ENCODE results near the gene IGFL4.
"Not testable (repeated sequence)": the region's sequence is repeated elsewhere in the genome, so short reads cannot be mapped to it uniquely, and the experiment has no call there.

The IGFL4 gene

DNA sequence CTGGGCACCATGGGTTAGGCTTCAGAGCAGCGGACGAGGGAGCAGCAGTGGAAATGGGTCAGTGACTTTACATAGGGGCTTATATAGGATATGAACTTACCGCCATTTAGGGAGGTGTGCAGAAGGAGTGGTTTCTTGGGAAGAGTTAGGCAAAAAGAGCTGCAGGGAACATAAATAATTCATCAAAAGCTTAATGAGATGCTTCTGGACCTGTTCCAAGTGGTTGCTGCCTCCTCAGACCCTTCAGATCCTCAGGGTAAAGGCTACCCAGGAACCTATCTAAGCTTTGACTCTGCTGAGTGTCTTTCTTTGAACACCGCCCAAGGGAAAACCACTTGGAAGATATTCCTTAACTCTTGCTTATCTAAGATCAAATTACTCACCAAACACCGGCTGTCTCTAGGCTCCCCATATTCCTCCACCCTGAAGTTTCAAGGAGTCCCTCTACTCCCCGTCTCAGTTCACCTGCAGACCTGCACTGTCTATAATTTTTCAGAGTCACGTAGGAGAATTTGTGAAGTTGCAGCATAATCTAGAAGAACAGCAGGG, at the start of gene IGFL4:
TSS of gene IGFL4 (minus strand) at position 51 of the 549 bp plus-strand sequence. CDS start at position 11, 40 bp downstream.
- DNase-seq, result no peak

DNA sequence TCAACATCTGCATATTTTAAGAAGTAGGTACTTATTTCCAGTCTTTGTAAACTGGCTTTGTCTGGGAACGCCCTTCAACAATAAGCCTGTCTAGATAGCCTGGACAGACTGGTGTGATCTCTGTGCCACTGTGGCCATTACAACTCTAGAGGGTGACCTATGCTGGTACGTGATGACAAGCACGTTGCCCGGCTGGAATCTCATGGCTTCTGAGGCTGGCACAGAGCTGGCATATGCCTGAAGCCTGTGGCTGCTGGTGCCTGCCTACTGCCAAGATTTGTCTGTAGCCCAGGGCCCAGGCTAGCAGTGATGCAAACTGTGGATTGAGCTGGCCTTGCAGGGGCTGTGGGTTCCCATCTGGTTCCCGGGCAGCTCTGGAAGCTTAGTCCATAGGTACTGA, 49.6 kb upstream of the IGFL4 start:
- no peak for DNase-seq

DNA sequence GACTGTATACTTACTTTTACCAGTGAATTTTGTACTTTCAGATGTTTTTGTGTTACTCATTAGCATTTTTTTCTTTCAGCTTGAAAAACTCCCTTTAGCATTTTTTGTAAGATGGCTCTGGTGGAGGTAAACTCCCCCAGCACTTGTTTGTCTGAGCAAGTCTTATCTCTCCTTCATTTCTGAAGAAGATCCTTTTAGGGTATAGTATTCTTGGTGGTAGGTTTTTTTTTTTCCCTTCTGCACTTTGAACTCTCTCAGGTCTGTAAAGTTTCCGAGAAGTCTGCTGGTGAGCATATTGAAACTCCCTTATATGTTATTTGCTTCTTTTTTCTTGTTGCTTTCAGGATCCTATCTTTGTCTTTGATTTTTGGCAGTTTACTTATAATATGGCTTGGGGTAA, 48.6 kb upstream of the IGFL4 start:
- no peak for DNase-seq

DNA sequence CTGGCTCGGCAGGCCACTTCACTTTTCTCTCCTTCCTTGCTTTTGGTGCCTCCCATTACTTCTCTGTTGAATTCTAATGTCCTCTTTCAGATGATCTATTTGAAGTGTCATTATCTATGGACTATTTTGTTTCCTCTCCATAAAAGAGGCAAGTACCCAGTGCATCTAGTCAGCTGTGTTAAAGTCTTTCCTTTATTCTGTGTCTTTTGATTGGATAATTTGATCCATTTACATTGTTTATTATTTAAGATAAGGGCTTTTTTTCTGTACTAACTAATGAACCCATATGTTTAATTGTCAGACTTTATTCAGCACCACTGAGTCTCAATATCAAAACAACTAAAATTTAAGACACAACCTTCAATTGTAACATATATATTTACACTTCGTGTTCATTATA, 47.3 kb upstream of the IGFL4 start:
- DNase-seq, result no peak

DNA sequence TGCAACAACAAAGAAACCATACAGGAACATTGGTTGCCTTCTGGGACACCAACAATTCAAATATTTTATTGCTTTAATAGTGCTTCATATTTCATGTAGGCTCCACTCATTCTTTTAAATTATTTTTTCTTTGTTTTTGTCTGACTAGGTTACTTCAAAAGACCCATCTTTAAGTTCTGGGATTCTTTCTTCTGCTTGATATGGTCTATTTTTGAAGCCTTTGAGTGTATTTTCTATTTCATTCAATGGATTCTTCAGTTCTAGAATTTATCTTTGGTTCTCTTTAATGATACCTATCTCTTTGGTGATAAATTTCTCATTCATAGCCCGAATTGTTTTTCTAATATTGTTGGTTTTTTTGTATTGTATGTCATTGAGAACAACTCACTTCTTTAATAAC, 45.1 kb upstream of the IGFL4 start:
- DNase-seq, result no peak

DNA sequence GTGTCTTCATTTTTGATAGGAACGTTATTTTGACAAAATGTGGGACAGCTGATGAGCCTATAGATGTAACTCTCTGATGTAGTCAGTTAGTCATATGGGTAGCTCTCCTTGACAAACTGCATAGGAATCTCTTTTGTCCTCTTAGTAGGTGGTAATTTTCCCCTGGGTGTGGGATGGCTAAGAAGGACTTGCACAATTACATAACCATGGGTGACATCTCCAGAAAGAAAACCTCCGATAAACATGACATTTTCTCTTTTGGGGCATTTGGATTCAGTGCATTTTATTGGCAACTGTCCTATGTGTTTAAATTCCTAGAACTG, 41.9 kb upstream of the IGFL4 start:
- DNase-seq, result no peak

DNA sequence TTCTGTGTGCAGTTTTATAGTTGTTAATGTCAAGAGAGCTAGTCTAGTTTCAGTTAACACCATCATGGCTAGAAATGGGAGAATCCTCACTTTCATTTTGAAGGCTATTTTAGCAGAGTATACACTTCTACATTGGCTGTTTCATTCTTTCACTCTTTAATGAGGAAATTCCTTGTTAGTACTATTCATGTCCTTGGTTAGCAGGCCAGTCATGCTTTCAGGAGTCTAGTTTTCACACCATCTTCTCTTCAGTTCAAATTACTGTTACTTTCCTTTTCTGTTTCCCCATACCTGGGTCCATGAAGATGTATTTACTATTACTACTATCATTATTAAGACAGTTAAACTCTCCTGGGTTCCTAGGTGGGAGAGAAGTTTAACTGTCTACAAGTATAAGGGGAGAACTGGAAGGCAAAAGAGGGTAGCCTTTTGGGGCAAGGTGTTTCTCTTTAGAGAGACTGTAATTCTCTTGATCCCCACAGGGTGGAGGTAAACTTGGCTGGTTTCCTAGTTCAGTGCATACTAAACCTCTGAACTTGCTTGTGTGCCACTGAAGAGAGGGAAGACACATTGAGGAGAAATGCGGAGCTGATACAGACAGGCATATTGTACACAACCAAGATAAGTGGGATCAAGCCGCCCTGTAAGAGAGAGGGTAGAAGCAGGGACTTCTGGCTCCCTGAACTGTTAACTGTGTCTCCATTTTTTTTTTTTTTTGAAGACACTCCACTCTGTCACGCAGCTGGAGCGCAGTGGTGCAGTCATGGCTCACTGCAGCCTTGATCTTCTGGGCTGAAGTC, 41.3 kb upstream of the IGFL4 start:
- DNase-seq, result peak in 1 of 2 donors; percentile 10

DNA sequence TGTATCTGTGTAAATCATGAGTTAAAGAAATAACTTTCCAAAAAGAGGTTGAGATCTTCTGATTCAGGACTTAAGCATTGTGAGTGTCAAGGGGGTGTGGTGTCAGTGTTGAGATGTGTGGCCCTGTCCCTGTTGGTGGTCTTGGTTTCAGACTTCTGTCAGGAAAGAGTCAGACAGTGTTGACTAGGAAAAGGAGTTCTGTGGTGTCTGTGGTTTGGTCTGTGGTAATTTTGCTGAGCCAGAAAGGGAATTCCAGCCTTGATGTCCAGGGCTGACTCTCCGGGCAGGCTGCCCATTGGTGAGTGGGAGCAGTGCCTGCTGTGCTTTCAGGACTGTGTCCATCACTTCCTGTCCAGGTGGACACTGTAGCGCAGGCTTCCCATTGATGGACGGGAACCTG, 39.8 kb upstream of the IGFL4 start:
- DNase-seq, result no peak

DNA sequence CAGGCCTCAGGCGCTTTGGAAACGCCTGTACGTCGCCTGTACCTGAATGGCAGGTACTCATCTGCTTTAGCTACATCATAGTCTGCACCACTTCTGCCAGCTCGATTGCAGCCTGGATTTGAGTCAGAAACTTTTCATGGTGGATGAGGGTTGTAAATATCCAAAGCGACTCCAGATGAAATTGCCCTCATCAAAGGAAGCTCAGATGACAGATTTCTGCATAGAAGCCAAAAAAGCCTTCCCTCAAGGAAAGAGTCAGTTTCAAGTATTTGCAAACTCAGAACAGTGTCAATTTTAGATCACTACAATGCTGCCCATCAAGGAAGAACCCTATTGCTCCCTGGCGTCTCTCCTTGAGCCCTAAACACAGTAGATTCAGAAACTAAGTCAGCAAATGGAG, 38.8 kb upstream of the IGFL4 start:
- DNase-seq, result no peak

DNA sequence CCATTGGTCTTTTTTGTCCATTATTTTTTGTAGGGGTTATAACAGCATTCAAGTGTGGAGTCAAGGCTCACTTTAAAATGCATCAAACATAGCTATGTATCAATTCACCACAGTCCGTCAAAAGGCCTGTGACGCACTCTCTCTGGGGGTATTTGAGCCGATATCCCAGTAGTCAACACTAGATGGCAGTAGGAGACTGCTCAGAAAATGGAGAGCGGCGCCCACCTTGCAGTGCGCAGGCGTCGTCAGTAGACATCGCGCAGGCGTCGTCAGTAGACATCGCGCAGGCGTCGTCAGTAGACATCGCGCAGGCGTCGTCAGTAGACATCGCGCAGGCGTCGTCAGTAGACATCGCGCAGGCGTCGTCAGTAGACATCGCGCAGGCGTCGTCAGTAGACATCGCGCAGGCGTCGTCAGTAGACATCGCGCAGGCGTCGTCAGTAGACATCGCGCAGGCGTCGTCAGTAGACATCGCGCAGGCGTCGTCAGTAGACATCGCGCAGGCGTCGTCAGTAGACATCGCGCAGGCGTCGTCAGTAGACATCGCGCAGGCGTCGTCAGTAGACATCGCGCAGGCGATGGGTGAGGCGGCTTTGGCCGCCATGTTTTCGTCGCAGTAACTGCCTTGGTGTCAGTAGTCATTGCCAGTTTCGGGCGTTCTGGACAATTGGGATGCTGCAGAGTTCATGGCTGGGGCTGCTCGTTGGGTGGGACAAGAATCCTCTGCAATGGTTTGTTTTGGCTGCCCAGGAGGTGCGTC, 38.0 kb upstream of the IGFL4 start:
- DNase-seq, result not testable (repeated sequence)

DNA sequence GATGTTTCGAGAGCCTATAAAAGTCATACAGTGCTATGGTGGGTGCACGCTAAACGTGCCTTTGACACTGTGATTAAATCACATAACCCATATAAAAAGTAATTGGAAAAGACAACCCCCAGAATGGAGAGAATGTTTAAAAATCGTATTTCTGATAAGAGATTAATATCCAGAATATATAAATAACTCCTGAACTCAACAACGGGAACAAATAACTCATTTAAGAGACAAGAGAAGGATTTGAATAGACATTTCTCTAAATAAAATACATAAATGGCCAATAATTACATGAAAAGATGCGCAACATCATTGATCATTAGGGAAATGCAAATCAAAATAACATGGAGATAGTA, 37.0 kb upstream of the IGFL4 start:
- no peak for DNase-seq

DNA sequence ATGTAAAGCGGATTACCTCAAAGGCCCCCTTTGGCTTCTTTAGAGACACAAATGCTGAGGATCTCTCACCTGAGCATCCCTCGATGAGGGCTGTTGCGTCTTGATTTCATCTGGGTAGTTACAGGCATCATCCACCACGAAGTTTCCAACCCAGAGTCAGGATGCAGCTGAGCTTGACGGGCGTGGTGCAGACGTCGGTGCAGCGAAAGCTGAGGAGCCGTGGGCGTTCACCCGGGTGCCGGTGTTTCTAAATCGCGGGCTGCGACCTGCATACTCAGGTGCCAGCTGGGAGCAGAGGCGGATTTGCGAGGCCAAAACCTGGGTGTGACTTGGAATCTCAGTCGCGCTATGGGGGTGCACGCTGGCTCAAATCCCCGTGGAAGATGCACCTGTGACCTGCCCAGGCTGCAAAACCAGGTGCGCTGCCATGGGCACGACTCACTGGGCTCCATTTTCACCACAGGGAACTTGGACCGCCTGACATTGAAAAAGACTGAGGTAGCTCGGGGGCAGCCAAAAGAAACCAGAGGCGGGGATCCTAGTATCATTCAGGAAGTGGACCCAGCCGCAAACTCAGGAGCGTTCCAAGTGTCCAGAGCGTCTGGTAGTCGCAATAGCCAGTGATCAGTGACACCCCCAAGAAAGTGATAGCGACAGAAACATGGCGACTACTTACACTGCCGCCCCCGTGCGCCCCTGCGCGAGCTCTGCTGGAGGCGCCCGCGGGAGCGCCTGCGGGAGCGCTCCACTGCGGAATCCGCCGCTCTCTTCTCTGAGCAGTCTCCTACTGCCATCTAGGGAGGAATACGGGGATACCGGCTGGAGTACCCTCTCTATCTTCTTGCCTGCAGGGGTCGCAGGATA, 36.4 kb upstream of the IGFL4 start:
- DNase-seq, result peak in 1 of 2 donors; percentile 6

DNA sequence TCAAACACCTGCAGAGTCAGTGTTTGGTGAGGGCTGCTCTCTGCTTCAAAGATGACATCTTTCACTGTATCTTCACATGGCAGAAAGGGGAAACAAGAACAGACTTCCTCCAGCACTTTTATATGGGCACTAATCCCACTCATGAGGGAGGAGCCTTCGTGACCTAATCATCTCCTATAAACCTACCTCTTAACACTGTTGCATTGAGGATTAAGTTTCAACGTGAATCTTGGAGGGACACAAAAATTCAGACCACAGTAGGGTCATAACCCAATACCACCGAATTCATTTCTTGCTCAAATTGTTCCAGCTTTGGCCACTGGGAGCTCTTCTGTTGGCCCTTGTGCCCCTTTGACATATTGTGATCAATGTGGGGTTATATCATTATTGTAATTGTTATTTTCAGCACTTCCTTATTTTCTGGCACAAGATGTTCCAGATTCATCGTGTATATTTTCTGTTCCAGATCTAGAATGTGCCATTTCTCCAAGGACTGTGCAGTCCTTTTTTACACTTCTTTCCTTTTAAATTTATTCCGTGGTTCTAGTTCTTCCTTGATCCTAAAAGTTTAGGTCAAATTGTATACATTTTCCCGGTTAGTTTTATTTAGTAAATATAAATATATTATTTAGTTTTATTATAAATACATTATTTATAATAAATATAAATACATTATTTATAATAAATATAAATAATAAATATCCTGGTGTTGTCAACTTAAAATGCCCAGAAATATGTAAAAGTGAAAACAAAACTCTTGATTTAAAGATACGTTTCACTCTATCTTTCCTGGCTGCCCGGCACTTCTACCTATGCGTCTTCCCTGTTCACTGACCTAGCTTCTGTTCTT, 35.5 kb upstream of the IGFL4 start:
- no peak for DNase-seq

DNA sequence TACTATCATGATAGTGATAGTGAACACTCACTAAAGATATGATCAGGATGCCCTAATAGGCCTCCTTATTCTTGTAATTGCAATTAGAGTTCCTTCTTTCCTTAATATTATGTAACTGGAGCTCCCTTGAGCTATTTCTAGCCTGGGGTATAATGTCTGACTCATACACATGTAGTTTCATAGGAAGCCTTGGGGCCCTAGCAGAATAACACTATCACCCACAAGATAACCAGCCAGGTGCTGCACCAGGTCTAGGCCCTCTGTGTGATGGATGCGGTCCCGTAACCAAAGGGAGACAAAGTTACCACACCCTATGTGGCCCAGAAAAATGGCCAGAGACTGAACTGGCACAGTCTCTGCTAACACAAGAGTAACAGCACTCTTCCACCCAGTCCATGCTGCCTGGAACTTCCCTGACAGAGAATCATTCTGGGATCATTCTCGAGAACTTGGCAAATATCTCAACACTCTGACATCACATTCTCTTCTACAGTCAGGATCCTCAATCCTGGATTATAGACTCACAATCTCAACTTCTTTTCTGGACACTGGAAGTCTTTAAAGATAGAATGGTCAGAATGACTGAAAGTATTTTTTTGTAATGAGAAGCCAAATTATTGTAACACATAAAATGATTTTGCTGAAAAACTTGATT, 32.6 kb upstream of the IGFL4 start:
- no peak for DNase-seq

DNA sequence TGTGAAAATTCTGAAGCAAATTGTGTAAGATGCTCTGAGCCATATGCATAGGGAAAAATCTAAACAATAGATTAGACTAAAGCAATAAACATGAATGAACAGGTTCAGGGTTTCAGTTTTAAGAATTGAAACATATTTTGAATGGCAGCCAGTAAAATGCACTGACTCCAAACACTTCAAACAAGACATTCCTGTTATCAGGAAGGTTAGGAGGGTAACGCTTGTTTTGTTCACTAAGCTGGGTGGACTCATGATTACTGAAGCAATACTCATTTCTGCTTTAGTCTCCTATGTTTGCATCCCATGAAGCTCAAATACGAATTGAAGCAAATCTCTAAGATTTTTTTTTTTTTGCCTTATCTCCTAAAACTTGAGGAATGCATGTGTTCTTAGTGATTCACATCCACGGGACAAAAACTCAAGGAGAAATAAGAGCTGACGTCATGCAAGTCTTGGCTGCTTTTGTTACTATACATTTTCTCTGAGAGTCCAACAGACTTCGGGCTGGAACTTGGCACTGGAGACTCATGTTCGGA, 29.1 kb upstream of the IGFL4 start:
- no peak for DNase-seq

DNA sequence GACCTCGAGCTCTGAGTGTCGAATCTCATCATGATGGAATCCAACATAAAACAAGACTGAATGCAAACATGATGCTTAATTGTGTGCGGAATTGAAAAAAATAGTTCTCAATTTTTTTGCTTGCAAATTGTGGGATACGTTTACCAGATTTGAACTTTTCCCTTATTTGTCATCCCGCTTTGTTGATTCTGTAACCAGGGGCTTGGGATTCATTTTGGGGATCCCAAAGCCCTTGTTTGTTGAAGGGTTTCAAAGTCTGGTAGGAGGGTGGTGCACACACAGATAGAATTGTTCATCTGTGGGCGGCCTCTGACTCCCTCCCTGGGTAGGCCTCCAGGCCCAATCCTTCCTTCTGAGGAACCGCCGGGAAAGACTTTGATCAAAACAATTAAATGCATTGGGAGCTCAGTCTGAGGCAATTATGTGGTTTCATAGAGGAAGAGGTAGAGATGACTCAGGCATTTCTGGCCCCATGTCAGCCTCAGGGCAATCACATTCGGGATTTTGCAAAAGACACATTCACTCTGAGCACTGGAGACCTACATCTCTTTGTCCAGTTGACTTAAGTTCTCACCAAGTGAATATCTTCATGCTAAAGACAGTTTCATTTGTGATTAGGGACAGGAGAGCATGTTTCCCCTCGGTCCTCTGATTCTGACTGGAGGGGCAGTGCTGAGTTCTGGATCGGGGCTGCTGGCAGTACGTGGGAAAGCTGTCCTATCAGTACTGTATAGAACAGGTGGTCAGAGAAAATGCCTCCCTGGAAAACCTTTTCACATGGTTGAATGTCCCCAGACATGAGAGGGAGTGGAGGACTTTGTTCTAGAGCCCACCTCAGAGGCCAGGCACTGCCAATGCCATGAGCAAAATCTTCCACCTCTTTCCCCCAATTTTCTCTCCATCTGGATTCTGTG, 27.8 kb upstream of the IGFL4 start:
- no peak for DNase-seq

DNA sequence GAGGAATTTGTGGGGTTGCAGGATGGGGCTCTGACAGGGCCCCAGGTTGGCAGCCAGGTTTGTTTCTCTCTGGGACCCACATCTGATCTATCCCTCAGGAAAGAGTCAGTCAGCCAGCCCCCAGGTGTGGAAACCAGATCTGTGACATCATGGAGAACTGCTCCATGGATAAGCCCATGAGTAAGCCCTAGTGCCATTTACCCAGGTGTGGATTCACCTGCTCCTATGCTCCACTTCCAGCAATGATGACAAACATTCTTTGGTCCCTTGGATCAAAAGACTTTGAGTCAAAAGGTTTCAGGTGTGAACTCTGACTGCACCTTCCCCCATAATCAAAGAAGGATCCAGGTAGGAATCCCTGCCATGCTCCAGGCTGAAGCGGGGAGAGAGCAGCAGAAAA, 26.9 kb upstream of the IGFL4 start:
- DNase-seq, result no peak

DNA sequence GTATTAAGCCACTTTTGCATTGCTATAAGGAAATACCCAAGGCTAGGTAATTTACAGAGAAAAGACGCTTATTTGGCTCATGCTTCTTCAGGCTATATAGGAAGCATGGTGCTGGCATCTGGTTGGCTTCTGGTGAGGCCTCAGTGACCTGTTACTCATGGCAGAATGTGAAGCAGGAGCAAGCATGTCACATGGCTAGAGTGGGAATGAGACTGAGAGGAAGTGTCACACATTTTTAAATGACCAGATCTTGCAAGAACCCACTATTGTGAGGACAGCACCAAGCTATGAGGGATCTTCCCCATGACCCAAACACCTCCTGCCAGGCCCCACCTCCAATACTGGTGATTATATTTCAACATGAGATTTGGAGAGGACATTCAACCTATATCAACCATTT, 25.7 kb upstream of the IGFL4 start:
- no peak for DNase-seq

DNA sequence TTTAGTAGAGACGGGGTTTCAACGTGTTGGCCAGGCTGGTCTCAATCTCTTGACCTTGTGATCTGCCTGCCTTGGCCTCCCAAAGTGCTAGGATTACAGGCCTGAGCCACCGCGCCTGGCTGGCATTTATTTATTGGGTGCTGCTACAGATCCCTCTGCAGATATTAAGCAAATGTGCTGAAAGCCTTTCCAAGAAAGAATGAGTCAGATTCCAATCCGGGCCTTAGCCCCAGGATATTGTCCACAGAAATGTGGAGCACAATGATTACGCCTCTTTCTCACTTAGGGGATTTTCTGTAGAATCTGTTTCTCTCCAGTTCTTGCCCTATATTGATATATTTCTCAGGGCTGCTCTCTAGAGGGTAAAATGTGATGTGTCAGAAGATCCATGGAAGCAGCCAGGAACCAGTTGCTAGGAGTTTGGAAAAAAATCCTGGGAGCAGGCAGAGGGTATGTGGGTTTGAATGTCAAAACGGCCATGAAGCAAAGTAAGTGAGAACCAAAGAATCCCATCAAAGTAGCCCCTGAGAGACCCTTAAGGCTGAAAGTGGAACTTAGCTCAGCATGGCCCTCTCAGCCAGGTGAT, 24.8 kb upstream of the IGFL4 start:
- no peak for DNase-seq

DNA sequence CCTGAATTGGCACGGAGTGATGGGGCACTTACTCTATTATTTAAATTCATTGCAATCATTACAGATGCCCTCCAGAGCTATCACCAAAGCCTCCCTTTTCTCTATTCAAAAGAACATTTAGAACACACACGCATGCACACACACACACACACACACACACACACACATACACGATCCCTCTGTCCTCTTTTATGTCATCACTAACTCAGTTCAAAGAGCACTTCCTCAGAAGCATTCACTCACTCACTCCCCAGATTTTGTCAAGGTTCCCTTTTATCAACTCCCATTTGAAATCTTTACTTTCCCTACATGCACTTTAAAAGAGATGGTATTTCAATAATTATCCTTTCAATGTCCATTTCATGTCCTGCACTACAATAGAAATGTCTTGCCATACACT, 22.4 kb upstream of the IGFL4 start:
- no peak for DNase-seq

Measured in CD4-positive, alpha-beta T cell treated with Interleukin-1 beta for 1 hour (primary cell).